GM19324 (cell line): Measurements from ENCODE around the gene GDF15.
"Not testable (repeated sequence)": the region's sequence is repeated elsewhere in the genome, so short reads cannot be mapped to it uniquely, and the experiment has no call there.

ENCODE experiments used
- ATAC-seq: cut with Tn5 transposase; IDR thresholded peaks from one replicate; pipeline ENCODE4 v1.9.1; 2021; ENCODE audit warnings: mild to moderate bottlenecking, moderate library complexity; ENCODE audit not compliant: unreplicated experiment, low FRiP score

The GDF15 gene

GRCh38 chr19:18390065-18390907 is 4.3 kb downstream of the GDF15 start:
- ATAC-seq: no peak

DNA sequence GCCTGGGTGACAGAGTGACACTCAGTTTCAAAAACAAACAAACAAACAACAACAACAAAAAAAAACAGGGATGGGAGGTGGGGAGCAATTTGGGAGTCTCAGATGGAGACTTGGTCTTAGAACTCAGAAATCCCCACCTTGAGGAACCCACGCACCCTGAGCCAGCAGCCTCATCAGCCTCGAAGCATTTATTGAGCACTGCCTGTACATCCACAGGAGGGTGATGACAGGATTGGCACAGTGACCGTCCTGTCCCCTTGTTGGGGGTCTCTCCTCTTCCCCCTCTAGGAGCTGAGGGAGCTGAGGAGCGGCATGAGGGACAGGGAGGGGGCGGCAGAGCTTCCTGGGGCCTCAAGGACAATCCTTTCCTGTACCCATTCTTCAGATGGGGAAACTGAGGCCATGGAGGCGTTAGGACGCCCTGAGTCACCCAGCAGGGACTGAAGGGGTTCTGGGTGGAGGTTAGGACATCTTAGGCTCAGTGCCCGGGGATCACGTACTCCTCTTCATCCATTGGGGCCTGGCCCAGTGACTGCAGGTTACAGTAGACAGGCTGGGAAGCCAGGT is 5.6 kb downstream of the GDF15 start:
- ATAC-seq: no peak

- ATAC-seq: no peak
These were observed 6.5 kb downstream of the GDF15 start for GRCh38 chr19:18392417-18392816.

GRCh38 chr19:18392926-18393325 is 7.0 kb downstream of the GDF15 start:
- no peak for ATAC-seq

DNA sequence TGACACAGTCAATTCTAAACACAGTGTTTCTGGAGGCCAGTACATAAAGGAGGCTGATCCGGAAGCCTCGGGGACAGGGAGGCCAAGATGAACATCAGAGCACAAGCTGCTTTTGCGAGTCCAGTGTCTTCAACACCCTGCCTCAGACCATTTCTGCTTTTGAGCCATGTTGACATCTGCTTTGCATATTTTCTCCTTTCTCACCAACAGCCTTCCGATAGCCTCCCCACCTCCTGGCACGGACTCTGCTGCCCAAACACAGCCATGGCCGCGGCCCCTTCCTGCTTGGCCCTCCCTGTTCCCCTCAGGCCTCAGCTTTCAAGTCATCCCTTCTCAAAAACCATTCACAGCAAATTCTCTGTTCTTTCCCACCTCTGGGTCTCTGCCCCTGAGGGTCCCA is 7.9 kb downstream of the GDF15 start:
- ATAC-seq: no peak

DNA sequence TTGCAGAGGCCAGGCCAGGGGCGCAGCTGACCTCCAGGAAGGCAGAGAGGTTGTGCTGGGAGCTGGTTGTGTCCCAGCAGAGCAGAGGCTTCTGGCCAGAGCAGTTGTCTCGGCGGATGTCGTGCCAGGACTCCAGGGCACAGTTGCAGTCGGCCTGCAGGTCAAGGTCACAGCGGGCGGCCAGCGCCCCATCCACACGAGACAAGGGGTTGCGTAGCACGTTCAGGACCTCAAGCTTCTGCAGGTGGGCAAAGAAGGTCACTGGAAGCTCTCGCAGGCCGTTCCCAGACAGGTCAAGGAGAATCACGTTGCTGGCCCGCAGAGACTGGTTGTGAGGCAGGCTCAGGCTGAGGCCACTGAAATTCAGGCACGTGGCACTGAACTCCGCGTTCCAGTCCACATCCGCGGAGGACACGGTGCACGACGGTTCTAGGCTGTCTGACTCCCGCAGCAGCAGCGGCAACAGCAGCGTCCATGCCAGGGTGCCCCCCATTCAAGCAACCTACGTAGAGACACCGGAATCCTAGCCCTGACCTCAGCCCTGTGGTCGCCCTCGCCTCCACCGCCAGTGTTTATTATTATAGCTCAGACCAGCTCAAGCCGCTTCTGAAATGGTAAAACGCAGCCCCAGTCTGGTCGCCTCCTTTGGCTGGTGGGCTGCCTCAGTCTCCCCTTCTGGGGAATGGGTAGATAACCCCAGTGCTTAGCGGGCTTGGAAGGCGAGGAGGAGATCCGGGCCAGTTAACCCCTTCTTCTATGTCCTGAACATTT is 10.7 kb downstream of the GDF15 start:
- no peak for ATAC-seq

DNA sequence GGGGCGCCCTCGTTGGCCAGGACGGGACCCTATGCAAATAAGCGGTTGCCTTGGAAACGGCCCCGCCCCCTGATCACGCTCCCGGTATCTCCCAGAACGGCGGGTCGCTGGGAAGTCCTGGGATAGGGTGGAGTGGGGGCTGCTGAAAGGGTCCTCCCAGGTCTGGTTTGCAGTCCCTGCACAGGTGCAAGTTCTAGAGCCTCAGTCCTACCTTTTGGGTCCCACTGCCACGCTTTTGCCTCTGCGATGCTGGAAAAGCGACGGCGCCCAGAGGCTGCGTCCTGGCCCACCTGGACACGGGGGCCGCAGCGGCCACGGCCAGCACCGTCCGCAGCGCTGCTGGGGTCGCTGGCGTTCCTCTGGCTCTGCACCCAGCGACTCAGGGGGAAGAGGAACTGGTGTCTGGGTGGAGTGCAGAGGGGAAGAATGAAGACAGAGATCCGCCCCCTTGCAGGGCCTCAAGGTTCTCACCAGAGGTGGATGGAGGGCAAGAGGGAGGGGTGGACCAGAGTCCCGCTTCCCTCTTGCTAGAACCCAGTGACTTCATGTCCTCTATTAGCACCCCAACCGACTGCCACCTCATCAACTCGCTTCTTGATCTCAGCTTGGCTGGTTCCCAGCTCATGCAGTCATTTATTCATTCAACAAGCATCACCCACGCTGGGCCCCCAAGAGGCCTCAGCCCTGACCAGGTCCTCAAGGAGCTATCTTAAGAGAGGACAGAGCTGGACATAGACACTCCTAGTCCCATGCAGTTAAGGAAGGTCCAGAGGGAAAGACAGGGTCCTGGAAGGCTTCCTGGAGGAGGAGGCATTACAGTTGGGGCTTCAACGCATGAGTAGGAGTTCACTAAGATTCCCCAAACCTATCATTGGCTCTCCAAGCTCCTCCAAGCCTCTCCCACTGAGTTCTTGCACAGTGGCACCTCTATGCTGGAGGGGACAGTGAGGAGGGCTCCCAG is 11.6 kb downstream of the GDF15 start, which contains the start of gene LRRC25:
LRRC25 (minus strand) TSS at position 381 of the 961 bp plus-strand sequence. CDS start 659 bp downstream, outside the sequence.
- ATAC-seq: no peak

GRCh38 chr19:18399008-18399407 is 13.1 kb downstream of the GDF15 start:
- ATAC-seq: no peak

GRCh38 chr19:18401580-18402112 is 15.7 kb downstream of the GDF15 start:
- no peak for ATAC-seq

GRCh38 chr19:18402455-18403248 is 16.7 kb downstream of the GDF15 start:
- ATAC-seq: not testable (repeated sequence)

DNA sequence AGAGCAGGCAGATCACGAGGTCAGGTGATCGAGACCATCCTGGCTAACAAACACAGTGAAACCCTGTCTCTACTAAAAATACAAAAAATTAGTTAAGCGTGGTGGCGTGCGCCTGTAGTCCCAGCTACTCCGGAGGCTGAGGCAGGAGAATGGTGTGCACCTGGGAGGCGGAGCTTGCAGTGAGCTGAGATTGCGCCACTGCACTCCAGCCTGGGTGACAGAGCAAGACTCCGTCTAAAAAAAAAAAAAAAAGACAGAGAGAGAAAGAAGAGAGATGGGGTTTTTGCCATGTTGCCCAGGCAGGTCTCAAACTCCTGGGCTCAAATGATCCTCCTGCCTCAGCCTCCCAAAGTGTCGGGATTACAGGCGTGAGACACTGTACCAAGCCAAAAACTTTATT is 19.8 kb downstream of the GDF15 start:
- ATAC-seq: not testable (repeated sequence)

- no peak for ATAC-seq
These were observed 20.8 kb downstream of the GDF15 start for GRCh38 chr19:18406749-18407148.

- no peak for ATAC-seq
These were observed 22.1 kb downstream of the GDF15 start for GRCh38 chr19:18408053-18408476.

GRCh38 chr19:18412610-18413239 is 26.8 kb downstream of the GDF15 start:
- no peak for ATAC-seq

- no peak for ATAC-seq
These were observed 28.7 kb downstream of the GDF15 start for GRCh38 chr19:18414504-18415177.

DNA sequence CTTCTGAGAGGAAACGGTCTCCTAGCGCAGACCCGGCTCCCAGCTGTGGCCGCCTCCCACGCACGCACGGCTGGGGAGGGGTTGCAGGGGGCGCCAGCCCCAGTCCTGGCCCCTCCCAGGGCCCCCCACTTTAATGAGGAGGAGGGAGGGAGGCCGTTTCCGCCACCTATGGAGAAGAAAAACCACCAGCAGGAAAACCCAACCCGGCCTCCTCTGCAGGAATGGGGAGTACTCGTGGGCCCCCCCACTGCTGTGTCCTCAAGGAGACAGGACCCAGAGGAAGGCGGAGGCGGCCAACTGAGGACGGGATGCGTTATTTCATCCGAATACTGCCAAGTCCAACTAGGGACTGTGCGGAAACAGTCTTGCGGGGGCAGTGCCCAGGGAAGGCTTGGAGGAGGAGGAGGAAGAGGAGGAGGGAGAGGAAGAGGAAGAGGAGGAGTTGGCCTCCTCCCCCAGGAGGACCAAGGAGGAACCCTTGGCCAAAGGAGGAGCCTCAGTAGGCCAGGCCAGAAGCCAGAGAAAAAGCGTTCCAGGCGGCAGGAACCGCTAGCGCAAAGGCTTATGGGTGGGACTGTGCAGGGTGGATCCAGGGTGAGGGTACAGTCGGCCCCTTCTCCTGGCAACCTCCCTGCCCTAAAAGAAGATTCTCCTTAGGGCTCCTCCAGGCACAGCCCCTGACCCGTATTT is 29.4 kb downstream of the GDF15 start:
- ATAC-seq: no peak

GRCh38 chr19:18416778-18417249 is 30.9 kb downstream of the GDF15 start:
- no peak for ATAC-seq
